T follicular helper cell (primary cell): ENCODE data around the gene RGS3.
"Not testable (repeated sequence)": the region's sequence is repeated elsewhere in the genome, so short reads cannot be mapped to it uniquely, and the experiment has no call there.

Experiments used
- DNase-seq: peaks from one replicate; pipeline ENCODE4 v3.0.0-alpha.2; 2020; ENCODE audit warnings: low read depth

RGS3 gene

GRCh38 chr9:113635586-113635985 is 172.1 kb downstream of the RGS3 start:
- DNase-seq: no peak

DNA sequence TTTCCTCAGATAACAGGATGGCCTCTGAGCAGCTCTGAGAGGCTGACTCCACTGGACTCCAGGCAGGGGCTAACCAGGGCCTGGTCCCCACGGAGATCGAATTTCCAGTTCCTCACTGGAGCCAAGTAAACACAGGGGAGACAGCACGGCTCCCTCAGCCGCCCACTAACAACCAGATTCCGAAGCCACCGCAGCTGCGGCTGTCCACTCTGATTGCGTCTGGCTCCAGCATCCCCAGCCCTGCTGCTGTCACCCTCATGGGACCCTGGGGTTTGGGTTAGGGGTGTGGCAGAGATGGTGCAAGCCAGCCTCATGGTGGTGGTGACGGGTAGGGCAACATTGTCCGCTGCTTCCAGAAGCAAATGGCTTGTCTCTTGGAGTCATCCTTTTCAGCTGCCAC is 172.6 kb downstream of the RGS3 start:
- no peak for DNase-seq

- DNase-seq: no peak
These were observed 173.2 kb downstream of the RGS3 start for GRCh38 chr9:113636693-113637092.

DNA sequence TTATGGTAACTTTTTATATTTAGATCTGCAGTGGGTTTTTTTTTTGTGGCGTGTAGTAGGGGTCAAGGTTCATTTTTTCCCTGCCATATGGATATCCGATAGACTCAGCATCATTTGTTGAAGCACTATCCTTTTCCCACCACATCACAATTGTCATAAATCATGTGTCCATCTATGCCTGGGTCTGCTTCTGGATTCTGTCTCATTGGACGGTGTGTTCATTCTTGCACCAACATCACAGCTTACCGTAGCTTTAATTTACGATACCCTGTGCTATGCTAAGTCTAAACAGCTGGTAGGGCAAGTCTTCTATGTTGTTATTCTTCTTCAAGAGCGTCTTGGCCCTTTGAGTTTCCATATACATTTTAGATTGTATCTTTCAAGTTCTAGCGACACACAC is 175.0 kb downstream of the RGS3 start:
- no peak for DNase-seq

DNA sequence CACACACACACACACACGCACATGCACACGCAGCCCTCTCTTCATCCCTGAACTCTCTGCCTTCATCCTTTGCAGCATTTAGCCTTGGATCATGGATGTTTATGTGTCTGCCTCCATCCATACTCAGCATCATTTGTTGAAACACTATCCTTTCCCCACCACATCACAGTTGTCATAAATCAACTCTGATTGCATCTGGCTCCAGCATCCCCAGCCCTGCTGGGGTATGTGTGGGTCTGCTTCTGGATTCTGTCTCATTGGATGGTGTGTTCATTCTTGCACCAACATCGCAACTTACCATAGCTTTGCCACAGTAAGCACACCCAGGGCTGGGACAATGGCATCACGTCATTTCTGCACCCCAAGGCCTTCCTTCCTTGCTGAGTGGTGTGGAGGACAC is 175.4 kb downstream of the RGS3 start:
- DNase-seq: no peak

- not testable (repeated sequence) for DNase-seq
These were observed 176.0 kb downstream of the RGS3 start for GRCh38 chr9:113639411-113639970.

GRCh38 chr9:113640418-113640817 is 176.9 kb downstream of the RGS3 start:
- no peak for DNase-seq

DNA sequence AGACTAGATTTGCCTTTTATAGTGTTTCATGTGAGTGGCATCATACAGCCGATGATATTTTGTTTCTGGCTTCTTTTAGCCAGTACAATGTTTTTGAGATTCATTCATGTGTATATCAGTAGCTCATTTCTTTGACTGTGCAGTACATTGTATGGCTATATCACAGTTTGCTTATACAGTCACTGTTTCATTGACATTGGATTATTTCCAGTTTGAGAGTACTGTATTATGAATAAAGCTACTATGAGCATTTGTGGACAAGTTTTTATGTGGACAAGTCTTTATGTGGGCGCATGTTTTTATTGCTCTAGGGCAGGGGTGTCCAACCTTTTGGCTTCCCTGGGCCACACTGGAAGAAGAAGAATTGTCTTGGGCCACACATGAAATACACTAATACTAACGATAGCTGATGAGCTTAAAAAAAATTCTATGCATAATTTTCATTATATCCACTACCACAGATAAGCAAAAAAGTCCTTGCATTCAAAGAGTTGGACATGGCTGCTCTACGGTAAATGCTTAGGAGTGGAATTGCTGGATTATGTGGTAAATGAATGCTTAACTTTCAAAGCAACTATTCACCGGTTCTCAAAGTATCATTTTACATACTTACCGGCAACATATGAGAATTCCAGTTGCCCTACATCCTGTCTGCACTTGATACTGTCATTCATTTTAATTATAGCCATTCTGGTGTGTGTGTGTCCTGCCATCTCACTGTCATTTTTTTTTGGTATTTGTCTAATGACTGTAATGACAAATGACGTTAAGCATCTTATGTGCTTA is 177.8 kb downstream of the RGS3 start:
- DNase-seq: no peak

DNA sequence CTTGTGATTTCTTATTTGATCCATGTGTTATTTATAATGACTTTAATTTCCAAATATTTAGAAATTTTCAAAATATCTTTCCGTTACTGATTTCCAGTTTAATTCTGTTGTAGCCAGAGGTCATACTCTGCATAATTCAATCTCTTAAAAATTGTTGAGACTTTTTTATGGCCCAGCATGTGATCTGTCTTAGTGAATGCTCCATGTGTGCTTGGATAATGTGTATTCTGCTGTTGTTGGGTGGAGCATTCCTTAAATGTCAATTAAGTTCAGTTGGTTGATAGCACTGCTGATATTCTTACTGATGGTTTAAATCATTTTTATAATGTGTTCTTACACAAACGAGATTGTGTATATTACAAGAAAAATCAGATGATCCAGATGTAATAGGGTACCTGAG is 180.8 kb downstream of the RGS3 start:
- DNase-seq: no peak

- DNase-seq: no peak
These were observed 181.9 kb downstream of the RGS3 start for GRCh38 chr9:113645227-113645977.

- no peak for DNase-seq
These were observed 182.4 kb downstream of the RGS3 start for GRCh38 chr9:113645978-113646253.

DNA sequence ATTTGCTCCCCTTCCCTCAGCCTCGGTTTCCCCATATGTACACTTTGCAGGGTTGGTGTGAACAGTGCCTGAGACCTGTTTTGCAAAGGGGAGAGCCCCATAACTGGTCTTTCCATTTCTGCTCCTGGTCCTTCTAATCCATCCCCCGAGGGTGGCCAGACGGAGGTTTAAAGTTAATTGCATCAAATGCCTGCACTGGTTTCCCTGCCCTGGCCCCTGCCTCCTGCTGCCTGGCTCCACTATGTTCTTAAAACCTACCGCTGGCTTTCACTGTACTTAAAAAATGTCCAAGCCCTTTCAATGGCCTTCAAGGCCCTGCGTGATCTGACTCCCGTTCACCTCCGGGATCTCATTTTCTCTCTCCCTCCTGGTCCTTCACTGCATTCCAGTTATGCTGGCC is 183.0 kb downstream of the RGS3 start:
- DNase-seq: no peak
